GM18951 (cell line): ENCODE measurements around the gene CTCFL.

ENCODE experiments used
- POLR2A ChIP-seq: IDR thresholded peaks from 4 replicates; pipeline ENCODE4 v1.6.1; 2011; ENCODE audit warnings: mild to moderate bottlenecking; ENCODE audit not compliant: insufficient read length, insufficient read depth; ENCODE audit errors: extremely low read depth
- in situ Hi-C: fragments of 300-500 bp; cut with MboI; formaldehyde crosslinking; loops from one replicate; pipeline ENCODE4 v1.12.0; 2022; ENCODE audit warnings: low sequenced_read_pairs, mixed read lengths, inconsistent platforms; ENCODE audit not compliant: unreplicated experiment

Gene CTCFL

GRCh38 chr20:57450419-57450818, 74.5 kb downstream of the CTCFL start:
- peak; percentile 29 for TF ChIP-seq POLR2A
- in situ Hi-C loops = no loop called here

GRCh38 chr20:57449398-57450354, 75.3 kb downstream of the CTCFL start:
- TF ChIP-seq POLR2A = no peak
- in situ Hi-C loops = no loop called here

- in situ Hi-C loops = no loop called here
Observed at GRCh38 chr20:57448764-57449354, 76.1 kb downstream of the CTCFL start.

More at GRCh38 chr20:57448764-57449354, 76.1 kb downstream of the CTCFL start:
- no peak for TF ChIP-seq POLR2A
